ENCODE measurements around the gene NPAT.
A peak's percentile ranks its signal among the peaks of the same experiment; 100 is the strongest.

Gene NPAT

GRCh38 chr11:108221371-108221770, 1.1 kb downstream of the NPAT start:
- no peak for DNase-seq (ENCODE audit: low read depth)
- peak overlapping the region; percentile 88 for H3K4me3 ChIP-seq (ENCODE audit: low read depth, low read length)
- no peak for TF ChIP-seq CTCF (IDR thresholded peaks at IDR 0.05; ENCODE audit: low read depth, low read length, missing control alignments)

- TF ChIP-seq CTCF (IDR thresholded peaks at IDR 0.05; ENCODE audit: low read depth, low read length, missing control alignments) = peak; percentile 29
- H3K4me3 ChIP-seq (ENCODE audit: low read depth, low read length) = peak overlapping the region; percentile 88
- no peak for DNase-seq (ENCODE audit: low read depth)
Observed at GRCh38 chr11:108220721-108221336, 1.6 kb downstream of the NPAT start.

- H3K4me3 ChIP-seq (ENCODE audit: low read depth, low read length) = no peak overlapping the region
- no peak for DNase-seq (ENCODE audit: low read depth)
Observed at GRCh38 chr11:108218912-108219783, 3.3 kb downstream of the NPAT start.

GRCh38 chr11:108218455-108218854, 4.0 kb downstream of the NPAT start:
- DNase-seq (ENCODE audit: low read depth) = no peak
- TF ChIP-seq CTCF (IDR thresholded peaks at IDR 0.05; ENCODE audit: low read depth, low read length, missing control alignments) = no peak
- no peak overlapping the region for H3K4me3 ChIP-seq (ENCODE audit: low read depth, low read length)

More at GRCh38 chr11:108218912-108219783, 3.3 kb downstream of the NPAT start:
- no peak for TF ChIP-seq CTCF (IDR thresholded peaks at IDR 0.05; ENCODE audit: low read depth, low read length, missing control alignments)

GRCh38 chr11:108216988-108217387, 5.5 kb downstream of the NPAT start:
- DNase-seq (ENCODE audit: low read depth) = no peak
- no peak for TF ChIP-seq CTCF (IDR thresholded peaks at IDR 0.05; ENCODE audit: low read depth, low read length, missing control alignments)
- H3K4me3 ChIP-seq (ENCODE audit: low read depth, low read length) = no peak overlapping the region

- no peak overlapping the region for H3K4me3 ChIP-seq (ENCODE audit: low read depth, low read length)
- DNase-seq (ENCODE audit: low read depth) = no peak
- TF ChIP-seq CTCF (IDR thresholded peaks at IDR 0.05; ENCODE audit: low read depth, low read length, missing control alignments) = no peak
Observed at GRCh38 chr11:108213784-108214183, 8.7 kb downstream of the NPAT start.

Data from GM12864 (cell line).